GM23338 (cell line): ENCODE data around the gene IMPG1. TPM values are rescaled to one million over a fixed set of nuclear protein-coding genes. Genes with fewer than 3 reads are reported as not detected.

ENCODE experiments used
- ATAC-seq: fragments of 200-7000 bp; cut with Tn5 transposase; 3 replicates; pipeline ENCODE4 v1.9.1; 2020
- DNase-seq: peaks from one replicate; pipeline ENCODE4 v3.0.0-alpha.2; 2015; ENCODE audit warnings: low spot score
- H2AFZ ChIP-seq: fragments of 200-600 bp; sonication (generic); 2 replicates; pipeline ENCODE4 v1.8.0; 2016; ENCODE audit warnings: antibody characterized with exemption, mild to moderate bottlenecking, moderate library complexity
- H3F3A ChIP-seq: fragments of 200-600 bp; sonication (generic); replicated peaks from 2 replicates; pipeline ENCODE4 v1.8.0; 2017; ENCODE audit warnings: antibody characterized with exemption, mixed run types, low read depth
- H3K27ac ChIP-seq: fragments of 200-600 bp; sonication (generic); 2 replicates; pipeline ENCODE4 v1.6.1; 2016; ENCODE audit warnings: low read depth
- H3K27me3 ChIP-seq: fragments of 200-600 bp; sonication (generic); 2 replicates; pipeline ENCODE4 v1.8.0; 2016; ENCODE audit warnings: mild to moderate bottlenecking, mixed run types, moderate library complexity; ENCODE audit not compliant: insufficient read depth
- H3K36me3 ChIP-seq: fragments of 200-600 bp; sonication (generic); 2 replicates; pipeline ENCODE4 v1.8.0; 2016; ENCODE audit warnings: mild to moderate bottlenecking; ENCODE audit not compliant: insufficient read depth
- H3K4me1 ChIP-seq: fragments of 200-600 bp; sonication (generic); 2 replicates; pipeline ENCODE4 v1.8.0; 2016; ENCODE audit warnings: mild to moderate bottlenecking, moderate library complexity; ENCODE audit not compliant: insufficient read depth
- H3K4me2 ChIP-seq: fragments of 200-600 bp; sonication (generic); 2 replicates; pipeline ENCODE4 v1.7.1; 2017; ENCODE audit warnings: mixed run types
- H3K4me3 ChIP-seq: fragments of 200-600 bp; sonication (generic); 2 replicates; pipeline ENCODE4 v1.6.1; 2016; ENCODE audit warnings: mixed run types
- H3K79me2 ChIP-seq: fragments of 200-600 bp; sonication (generic); replicated peaks from 2 replicates; pipeline ENCODE4 v1.8.0; 2017; ENCODE audit warnings: mild to moderate bottlenecking; ENCODE audit not compliant: insufficient read depth
- H3K9me2 ChIP-seq: fragments of 200-600 bp; sonication (generic); 2 replicates; pipeline ENCODE4 v1.8.0; 2017; ENCODE audit not compliant: insufficient read depth
- H4K20me1 ChIP-seq: fragments of 200-600 bp; sonication (generic); replicated peaks from 2 replicates; pipeline ENCODE4 v1.8.0; 2017; ENCODE audit warnings: mild to moderate bottlenecking; ENCODE audit not compliant: insufficient read depth
- H3K27ac Mint-ChIP-seq: 2 replicates; pipeline ENCODE4 v1.8.0; 2020; ENCODE audit warnings: inconsistent platforms, mild to moderate bottlenecking, moderate library complexity, mixed read lengths
- H3K27me3 Mint-ChIP-seq: 3 replicates; pipeline ENCODE4 v1.8.0; 2022; ENCODE audit warnings: low read depth, mild to moderate bottlenecking, moderate library complexity, mixed read lengths, inconsistent platforms; ENCODE audit not compliant: insufficient read depth, poor library complexity
- H3K36me3 Mint-ChIP-seq: 3 replicates; pipeline ENCODE4 v1.8.0; 2021; ENCODE audit warnings: low read depth, mild to moderate bottlenecking, inconsistent platforms, moderate library complexity, mixed read lengths
- H3K4me1 Mint-ChIP-seq: 3 replicates; pipeline ENCODE4 v1.8.0; 2020; ENCODE audit warnings: mild to moderate bottlenecking, inconsistent platforms, mixed read lengths
- H3K4me3 Mint-ChIP-seq: 3 replicates; pipeline ENCODE4 v1.8.0; 2021; ENCODE audit warnings: moderate library complexity, mild to moderate bottlenecking, inconsistent platforms, mixed read lengths
- H3K9me3 Mint-ChIP-seq: 3 replicates; pipeline ENCODE4 v1.8.0; 2020; ENCODE audit warnings: moderate library complexity, mild to moderate bottlenecking, inconsistent platforms, mixed read lengths
- EZH2 ChIP-seq: fragments of 200-600 bp; sonication (generic); IDR thresholded peaks from one replicate; pipeline ENCODE4 v1.8.0; 2017; ENCODE audit warnings: antibody characterized with exemption, mild to moderate bottlenecking, low read depth; ENCODE audit not compliant: unreplicated experiment
- EZH2phosphoT487 ChIP-seq: fragments of 200-600 bp; sonication (generic); IDR thresholded peaks from one replicate; pipeline ENCODE4 v1.8.1; 2018; ENCODE audit warnings: antibody characterized with exemption; ENCODE audit not compliant: unreplicated experiment
- NANOG ChIP-seq: IDR thresholded peaks from 2 replicates; pipeline ENCODE4 v1.6.1; 2016; ENCODE audit warnings: antibody characterized with exemption, borderline replicate concordance
- POLR2AphosphoS5 ChIP-seq: IDR thresholded peaks from 2 replicates; pipeline ENCODE4 v1.6.1; 2016; ENCODE audit warnings: antibody characterized with exemption, low read depth
- ZNF114 ChIP-seq: fragments of 250-450 bp; sonication (Bioruptor Pico); IDR thresholded peaks from 2 replicates; pipeline ENCODE4 v1.5.0; 2020; ENCODE audit warnings: mild to moderate bottlenecking, moderate library complexity
- ZNF331 ChIP-seq: fragments of 250-450 bp; sonication (Bioruptor Pico); IDR thresholded peaks from 2 replicates; pipeline ENCODE4 v1.5.0; 2020; ENCODE audit warnings: low read depth, mild to moderate bottlenecking, moderate library complexity
- polyA plus RNA-seq: library from polyadenylated mRNA; unstranded; fragments of >200 nt; fragmentation: Nextera tagmentation; extraction: Ambion mirVana; gene quantifications from 2 replicates; pipeline ENCODE4 v1.2.1, GENCODE V29; 2016
- total RNA-seq: library from RNA; depleted of rRNA; stranded (reverse); fragments of >200 nt; shearing (Covaris generic); gene quantifications from 2 replicates; pipeline ENCODE4 v1.2.3, GENCODE V29; 2014
- TF ChIP-seq, protein P1 (sequence below): fragments of 250-450 bp; sonication (Bioruptor Pico); IDR thresholded peaks from 2 replicates; pipeline ENCODE4 v1.5.0; 2020; ENCODE audit warnings: mild to moderate bottlenecking, moderate library complexity
- TF ChIP-seq, protein P2 (sequence below): IDR thresholded peaks from 2 replicates; pipeline ENCODE4 v1.6.1; 2016; ENCODE audit warnings: antibody characterized with exemption

Gene IMPG1
- total and polyA plus RNA-seq, 2 experiments from 2014 or later, result not detected

DNA sequence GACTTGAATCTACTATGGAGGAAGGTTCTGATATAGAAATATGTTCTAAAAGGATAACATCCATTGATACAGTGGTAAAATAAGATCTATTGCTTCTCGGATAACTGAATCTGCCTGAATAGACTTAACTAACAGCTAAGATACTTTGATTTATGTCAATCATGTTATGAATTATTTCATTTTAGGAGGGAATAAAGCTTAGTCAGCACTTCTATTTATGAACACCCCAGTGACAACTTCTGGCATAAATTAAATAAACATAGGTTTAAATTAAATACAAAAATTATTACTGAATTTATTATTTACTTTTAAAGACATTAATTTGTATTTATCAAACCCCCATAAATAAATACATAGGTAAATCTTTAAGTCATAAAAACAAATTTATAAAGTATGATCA is 69.3 kb downstream of the IMPG1 start (continued):
- TF ChIP-seq, protein P1, sequence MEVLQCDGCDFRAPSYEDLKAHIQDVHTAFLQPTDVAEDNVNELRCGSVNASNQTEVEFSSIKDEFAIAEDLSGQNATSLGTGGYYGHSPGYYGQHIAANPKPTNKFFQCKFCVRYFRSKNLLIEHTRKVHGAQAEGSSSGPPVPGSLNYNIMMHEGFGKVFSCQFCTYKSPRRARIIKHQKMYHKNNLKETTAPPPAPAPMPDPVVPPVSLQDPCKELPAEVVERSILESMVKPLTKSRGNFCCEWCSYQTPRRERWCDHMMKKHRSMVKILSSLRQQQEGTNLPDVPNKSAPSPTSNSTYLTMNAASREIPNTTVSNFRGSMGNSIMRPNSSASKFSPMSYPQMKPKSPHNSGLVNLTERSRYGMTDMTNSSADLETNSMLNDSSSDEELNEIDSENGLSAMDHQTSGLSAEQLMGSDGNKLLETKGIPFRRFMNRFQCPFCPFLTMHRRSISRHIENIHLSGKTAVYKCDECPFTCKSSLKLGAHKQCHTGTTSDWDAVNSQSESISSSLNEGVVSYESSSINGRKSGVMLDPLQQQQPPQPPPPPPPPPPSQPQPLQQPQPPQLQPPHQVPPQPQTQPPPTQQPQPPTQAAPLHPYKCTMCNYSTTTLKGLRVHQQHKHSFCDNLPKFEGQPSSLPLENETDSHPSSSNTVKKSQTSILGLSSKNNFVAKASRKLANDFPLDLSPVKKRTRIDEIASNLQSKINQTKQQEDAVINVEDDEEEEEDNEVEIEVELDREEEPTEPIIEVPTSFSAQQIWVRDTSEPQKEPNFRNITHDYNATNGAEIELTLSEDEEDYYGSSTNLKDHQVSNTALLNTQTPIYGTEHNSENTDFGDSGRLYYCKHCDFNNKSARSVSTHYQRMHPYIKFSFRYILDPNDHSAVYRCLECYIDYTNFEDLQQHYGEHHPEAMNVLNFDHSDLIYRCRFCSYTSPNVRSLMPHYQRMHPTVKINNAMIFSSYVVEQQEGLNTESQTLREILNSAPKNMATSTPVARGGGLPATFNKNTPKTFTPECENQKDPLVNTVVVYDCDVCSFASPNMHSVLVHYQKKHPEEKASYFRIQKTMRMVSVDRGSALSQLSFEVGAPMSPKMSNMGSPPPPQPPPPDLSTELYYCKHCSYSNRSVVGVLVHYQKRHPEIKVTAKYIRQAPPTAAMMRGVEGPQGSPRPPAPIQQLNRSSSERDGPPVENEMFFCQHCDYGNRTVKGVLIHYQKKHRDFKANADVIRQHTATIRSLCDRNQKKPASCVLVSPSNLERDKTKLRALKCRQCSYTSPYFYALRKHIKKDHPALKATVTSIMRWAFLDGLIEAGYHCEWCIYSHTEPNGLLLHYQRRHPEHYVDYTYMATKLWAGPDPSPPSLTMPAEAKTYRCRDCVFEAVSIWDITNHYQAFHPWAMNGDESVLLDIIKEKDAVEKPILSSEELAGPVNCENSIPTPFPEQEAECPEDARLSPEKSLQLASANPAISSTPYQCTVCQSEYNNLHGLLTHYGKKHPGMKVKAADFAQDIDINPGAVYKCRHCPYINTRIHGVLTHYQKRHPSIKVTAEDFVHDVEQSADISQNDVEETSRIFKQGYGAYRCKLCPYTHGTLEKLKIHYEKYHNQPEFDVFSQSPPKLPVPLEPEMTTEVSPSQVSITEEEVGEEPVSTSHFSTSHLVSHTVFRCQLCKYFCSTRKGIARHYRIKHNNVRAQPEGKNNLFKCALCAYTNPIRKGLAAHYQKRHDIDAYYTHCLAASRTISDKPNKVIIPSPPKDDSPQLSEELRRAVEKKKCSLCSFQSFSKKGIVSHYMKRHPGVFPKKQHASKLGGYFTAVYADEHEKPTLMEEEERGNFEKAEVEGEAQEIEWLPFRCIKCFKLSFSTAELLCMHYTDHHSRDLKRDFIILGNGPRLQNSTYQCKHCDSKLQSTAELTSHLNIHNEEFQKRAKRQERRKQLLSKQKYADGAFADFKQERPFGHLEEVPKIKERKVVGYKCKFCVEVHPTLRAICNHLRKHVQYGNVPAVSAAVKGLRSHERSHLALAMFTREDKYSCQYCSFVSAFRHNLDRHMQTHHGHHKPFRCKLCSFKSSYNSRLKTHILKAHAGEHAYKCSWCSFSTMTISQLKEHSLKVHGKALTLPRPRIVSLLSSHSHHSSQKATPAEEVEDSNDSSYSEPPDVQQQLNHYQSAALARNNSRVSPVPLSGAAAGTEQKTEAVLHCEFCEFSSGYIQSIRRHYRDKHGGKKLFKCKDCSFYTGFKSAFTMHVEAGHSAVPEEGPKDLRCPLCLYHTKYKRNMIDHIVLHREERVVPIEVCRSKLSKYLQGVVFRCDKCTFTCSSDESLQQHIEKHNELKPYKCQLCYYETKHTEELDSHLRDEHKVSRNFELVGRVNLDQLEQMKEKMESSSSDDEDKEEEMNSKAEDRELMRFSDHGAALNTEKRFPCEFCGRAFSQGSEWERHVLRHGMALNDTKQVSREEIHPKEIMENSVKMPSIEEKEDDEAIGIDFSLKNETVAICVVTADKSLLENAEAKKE (CRISPR knock-in tag), result no peak
- TF ChIP-seq NANOG, result no peak

DNA sequence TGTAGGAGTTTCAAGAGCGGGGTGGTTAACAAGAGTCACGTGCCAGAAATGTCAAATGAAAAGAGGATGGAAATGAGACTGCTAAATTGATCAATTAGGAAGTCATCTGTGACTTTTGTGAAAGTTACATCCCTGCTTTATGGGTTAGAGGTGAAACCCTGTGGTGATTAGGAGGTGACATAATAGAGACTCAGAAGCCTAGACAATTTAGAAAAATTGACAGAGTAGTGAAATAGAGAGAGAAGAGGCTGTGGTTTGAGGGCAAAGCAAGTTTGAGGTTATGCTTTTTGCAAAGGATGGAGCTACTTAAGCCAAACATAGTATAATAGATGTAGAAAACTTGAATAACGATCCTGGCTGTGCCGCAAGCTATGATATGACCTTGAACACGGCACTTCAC is 71.8 kb downstream of the IMPG1 start:
- no peaks in the 10 kb centered on the region for H3K9me3 Mint-ChIP-seq
- H3K4me3 Mint-ChIP-seq, result no peak overlapping the region
- H3K79me2 ChIP-seq, result no peaks in the 10 kb centered on the region
- H3K27me3 Mint-ChIP-seq, result no peaks in the 10 kb centered on the region
- no peak for ATAC-seq
- H3K36me3 Mint-ChIP-seq, result no peaks in the 10 kb centered on the region
- H3K4me2 ChIP-seq, result no peak overlapping the region
- no peaks in the 10 kb centered on the region for H3K36me3 ChIP-seq
- H3K27ac ChIP-seq, result no peak overlapping the region
- no peak overlapping the region for H3K4me3 ChIP-seq
- H3K4me1 Mint-ChIP-seq, result peaks cover 4% of the 10 kb centered on the region
- no peaks in the 10 kb centered on the region for H4K20me1 ChIP-seq
- no peak overlapping the region for H2AFZ ChIP-seq
- TF ChIP-seq EZH2 (no peak), ZNF114 (no peak), ZNF331 (no peak), POLR2AphosphoS5 (no peak), EZH2phosphoT487 (no peak), NANOG (no peak)
- TF ChIP-seq, protein P2, sequence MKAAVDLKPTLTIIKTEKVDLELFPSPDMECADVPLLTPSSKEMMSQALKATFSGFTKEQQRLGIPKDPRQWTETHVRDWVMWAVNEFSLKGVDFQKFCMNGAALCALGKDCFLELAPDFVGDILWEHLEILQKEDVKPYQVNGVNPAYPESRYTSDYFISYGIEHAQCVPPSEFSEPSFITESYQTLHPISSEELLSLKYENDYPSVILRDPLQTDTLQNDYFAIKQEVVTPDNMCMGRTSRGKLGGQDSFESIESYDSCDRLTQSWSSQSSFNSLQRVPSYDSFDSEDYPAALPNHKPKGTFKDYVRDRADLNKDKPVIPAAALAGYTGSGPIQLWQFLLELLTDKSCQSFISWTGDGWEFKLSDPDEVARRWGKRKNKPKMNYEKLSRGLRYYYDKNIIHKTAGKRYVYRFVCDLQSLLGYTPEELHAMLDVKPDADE, result no peak
- H3K27me3 ChIP-seq, result no peaks in the 10 kb centered on the region
- H3K9me2 ChIP-seq, result no peaks in the 10 kb centered on the region
- DNase-seq, result no peak
- no peaks in the 10 kb centered on the region for H3F3A ChIP-seq
- no peak overlapping the region for H3K27ac Mint-ChIP-seq
- H3K4me1 ChIP-seq, result no peaks in the 10 kb centered on the region
